Erythroblast (primary cell): Measurements from ENCODE around the gene CYTH1.
A peak's percentile ranks its signal among the peaks of the same experiment; 100 is the strongest.
"Not testable (repeated sequence)": the region's sequence is repeated elsewhere in the genome, so short reads cannot be mapped to it uniquely, and the experiment has no call there.

Experiments
- DNase-seq, 2 experiments: peaks; one replicate each; lab custom pipeline; 2025; lab: John Stamatoyannopoulos, UW
- GATA1 ChIP-seq: IDR thresholded peaks from 2 replicates; pipeline ENCODE4 v1.6.1; 2011; ENCODE audit warnings: low read depth, mild to moderate bottlenecking, control low read depth, low read length, moderate library complexity
- POLR2A ChIP-seq: IDR thresholded peaks from 2 replicates; pipeline ENCODE4 v1.6.1; 2011; ENCODE audit warnings: mild to moderate bottlenecking, low read length

CYTH1 gene

DNA sequence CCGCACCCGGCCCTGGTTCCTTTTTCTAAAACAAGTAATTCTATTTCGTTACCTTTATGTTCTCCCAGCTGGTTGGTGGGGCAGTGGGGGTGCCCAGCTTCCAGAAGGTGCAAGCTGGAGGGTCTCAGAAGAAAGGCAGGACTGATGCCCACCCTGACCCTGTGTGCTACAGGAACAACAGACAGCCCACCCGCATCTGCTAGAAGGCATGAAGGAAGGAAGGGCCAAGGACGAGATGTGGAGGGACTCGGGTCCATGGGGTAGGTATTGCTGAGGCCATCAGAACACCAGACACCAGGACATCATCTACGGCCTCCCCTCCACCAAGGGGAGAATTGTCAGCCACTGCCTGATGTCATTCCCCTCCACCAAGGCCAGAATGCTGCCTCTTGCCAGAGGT lies 6.4 kb upstream of the CYTH1 start:
- no peak for DNase-seq
- no peak for TF ChIP-seq GATA1
- no peak for TF ChIP-seq POLR2A

DNA sequence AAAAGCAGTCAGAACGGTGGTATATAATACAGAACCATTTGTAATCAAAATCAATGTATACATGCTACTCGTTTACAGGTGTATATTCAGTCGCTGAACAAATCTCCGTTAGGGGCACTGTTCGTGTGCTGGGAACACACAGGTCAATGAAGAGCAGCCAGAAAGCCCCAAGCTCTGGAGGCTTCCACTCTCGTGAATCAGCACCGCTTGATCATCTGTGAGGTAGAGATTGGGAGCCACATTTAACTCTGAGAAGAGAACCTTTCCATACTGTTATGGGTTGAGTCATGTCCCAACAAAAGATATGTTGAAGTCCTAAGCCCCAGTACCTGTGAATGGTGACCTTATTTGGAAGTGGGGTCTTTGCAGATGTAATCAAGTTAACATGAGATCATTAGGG lies 5.4 kb upstream of the CYTH1 start:
- no peak for TF ChIP-seq POLR2A
- no peak for TF ChIP-seq GATA1

DNA sequence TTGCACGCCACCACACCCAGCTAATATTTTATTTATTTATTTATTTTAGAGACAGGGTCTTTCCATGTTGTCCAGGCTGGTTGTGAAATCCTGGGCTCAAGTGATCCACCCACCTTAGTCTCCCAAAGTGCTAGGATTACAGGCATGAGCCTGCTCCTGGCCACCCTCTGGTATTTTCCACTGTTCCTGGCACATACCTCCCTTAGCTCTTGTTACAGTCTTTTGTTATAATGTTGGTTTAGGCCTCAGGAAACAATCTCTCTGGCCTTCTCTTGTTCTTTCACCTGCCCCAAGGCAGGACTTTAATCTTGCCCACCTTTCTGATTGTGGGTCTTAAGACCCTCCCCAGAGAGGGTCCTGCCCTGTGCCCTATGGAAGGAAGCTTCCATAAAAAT lies 3.6 kb upstream of the CYTH1 start:
- TF ChIP-seq GATA1 (no peak), POLR2A (no peak)
- no peak for DNase-seq

More for the DNA sequence above, 5.4 kb upstream of the CYTH1 start:
- DNase-seq = peak in 1 of 2 experiments; percentile 17

DNA sequence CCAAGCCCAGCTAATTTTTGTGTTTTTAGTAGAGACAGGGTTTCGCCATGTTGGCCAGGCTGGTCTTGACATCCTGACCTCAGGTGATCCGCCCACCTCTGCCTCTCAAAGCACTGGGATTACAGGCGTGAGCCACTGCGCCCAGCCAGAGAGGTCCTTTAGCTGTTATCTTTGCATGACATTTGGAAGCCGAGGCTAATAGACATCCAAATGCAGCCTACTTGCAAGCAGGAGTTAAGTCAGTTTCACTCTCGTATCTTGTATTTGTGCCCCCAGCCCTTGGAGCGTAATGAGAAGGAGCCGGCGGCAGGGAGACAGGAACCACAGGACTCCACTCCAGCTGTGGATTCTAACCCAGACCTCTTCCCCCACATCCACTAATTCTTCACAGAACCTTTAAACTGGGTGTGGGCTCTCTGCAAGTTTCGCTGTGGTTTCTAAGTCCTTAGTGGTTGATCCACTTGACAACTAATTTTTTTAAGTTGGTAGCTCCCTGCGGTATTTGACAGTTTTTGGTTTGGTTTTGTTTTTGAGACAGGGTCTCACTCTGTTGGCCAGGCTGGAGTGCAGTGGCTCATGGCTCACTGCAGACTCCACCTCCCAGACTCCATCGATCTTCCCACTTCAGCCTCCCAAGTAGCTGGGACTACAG lies 3.1 kb upstream of the CYTH1 start:
- TF ChIP-seq GATA1 (no peak), POLR2A (no peak)
- peak; percentile 55 to 70 for DNase-seq

DNA sequence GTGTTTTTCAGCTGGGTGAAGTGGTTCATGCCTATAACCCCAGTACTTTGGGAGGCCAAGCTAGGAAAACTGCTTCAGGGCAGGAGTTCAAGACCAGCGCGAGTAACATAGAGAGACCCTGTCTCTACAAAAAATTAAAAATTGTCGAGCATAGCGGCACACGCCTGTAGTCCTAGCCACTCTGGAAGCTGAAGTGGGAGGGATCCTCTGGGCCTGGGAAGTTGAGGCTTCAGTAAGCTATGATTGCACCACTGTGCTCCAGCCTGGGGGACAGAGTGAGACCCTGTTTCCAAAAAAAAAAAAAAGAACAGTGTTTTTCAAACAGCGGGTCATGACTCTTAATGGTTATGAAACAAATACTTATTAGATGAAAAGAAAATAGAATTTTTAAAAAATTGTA lies 2.3 kb upstream of the CYTH1 start:
- TF ChIP-seq POLR2A (no peak), GATA1 (no peak)
- DNase-seq = no peak

DNA sequence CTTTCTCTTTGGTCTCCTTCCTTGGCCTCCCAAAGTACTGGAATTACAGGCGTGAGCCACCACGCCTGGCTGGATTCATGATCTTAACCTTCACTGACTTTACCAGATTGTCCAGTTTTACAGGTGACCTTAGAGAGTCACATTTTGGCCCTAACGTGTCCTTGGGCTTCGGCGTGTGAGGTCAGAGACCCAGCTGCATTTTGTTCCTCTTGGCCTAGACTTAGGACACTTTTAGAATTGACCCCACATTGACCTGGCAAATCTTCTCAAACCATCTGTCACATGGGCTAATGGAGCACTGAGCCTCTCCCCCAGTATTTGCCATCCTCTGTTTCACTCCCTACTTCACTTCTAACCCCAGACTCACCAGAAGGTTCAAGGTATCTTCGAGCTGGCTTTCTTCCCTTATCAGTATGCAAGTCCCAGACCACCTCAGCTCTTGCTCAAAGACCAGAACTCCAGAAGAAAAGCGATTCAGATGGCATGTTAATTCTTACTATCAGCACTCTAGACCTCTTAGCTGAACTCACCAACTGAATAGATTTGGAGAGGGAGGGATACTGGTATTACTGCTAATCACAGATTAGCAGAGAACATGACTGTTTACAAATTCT lies 1.7 kb upstream of the CYTH1 start:
- DNase-seq = peak; percentile 57 to 83
- no peak for TF ChIP-seq GATA1
- TF ChIP-seq POLR2A = no peak

DNA sequence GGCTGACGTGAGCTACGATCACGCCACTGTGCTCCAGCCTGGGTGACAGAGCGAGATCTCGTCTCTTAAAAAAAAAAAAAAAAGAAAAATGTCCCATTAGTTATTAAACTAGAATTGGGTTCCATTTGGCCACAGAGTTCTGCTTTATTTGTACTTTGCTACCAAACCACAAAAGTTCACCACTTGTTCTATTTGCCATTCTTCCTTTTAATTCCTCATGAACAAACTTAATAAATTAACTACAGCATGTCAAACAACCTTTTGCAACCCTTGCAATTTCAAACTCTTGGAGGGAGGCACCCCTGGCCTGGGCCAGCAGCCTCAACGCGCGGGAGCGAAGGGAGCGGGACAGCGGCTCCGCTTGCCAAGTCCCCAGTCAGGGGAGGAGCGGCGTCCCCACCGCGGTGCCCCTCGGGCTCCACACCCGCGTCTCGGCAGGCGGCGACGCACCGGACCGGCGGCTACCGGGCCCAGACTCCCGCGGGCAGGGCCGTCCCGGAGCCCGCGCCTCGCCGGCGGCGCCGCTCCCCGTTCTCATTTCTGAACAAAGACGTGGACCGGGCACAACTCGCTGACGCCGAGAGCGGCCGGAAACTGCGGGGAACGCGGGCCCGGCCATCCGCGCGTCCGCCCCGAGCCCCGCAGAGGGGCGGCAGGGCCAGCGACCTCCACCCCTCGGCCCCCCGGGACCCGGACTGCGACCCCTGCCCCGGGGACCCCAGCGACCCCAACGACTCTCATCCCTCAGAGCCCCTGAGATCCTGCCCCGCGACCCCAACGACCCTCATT lies 775 bp downstream of the CYTH1 start:
- DNase-seq = peak; percentile 66 to 75
- TF ChIP-seq GATA1 = no peak
- no peak for TF ChIP-seq POLR2A

DNA sequence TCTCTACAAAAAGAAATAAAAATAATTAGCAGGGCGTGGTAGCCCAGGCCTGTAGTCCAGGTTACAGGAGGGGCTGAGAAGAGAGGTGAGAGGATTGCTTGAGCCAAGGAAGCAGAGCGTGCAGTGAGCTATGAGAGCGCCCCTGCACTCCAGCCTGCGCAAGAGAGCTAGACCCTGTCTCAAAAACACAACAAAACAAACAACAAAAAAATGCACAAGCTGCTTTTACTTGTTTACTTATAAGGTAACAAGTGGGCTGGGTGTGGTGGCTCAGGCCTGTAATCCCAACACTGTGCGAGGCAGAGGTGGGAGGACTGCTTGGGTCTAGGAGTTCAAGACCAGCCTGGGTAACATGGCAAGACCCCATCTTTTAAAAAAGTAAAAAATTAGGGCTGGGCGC lies 1.7 kb downstream of the CYTH1 start:
- DNase-seq = no peak
- TF ChIP-seq POLR2A = no peak
- TF ChIP-seq GATA1 = no peak

DNA sequence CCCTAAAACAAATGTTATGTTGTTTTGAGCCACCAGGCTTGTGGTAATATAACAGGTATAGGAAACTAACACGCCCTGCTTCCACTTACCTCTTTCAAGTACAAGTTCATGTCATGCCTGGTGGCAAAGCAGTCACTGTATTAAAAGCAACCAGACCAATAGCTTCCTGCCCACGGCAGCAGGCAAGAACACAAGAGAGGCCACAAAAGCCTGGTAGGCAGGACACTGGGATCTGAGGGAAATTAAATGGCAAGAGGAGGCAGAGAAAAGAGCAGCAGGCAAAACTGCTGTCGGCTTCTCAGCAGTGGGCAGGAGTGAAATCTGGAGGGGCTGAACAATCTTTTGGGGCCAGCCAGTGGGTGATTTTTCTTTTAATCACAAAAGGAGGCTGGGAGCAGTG lies 2.2 kb downstream of the CYTH1 start:
- no peak for TF ChIP-seq GATA1
- TF ChIP-seq POLR2A = no peak
- peak in 1 of 2 experiments; percentile 18 for DNase-seq

DNA sequence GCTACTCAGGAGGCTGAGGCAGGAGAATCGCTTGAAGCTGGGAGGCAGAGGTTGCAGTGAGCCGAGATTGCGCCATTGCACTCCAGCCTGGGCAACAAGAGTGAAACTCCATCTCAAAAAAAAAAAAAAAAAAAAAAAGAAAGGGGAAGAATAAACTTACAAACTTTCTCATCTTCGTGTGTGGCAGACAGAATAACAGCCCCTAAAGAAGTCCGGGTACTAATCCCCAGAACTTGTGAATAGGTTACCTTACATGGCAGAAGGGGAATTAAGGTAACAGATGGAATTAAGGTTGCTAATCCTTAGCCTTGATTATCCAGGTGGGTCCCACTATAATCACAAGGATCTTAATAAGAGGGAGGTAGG lies 2.8 kb downstream of the CYTH1 start:
- not testable (repeated sequence) for DNase-seq

DNA sequence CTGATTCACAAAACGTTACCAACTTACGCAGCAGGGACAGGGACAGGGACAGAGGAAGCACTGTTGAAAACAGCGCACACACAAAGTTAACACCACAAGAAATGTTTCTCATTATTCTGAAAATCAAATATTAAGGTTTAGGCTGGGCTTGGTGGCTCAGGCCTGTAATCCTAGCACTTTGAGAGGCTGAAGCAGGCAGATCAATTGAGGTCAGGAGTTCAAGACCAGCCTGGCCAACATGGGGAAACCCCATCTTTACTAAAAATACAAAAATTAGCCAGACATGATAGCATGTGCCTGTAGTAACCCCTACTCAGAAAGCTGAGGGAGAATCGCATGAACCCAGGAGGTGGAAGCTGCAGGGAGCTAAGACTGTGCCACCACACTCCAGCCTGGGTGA lies 4.2 kb downstream of the CYTH1 start:
- no peak for DNase-seq
- TF ChIP-seq POLR2A (no peak), GATA1 (no peak)

DNA sequence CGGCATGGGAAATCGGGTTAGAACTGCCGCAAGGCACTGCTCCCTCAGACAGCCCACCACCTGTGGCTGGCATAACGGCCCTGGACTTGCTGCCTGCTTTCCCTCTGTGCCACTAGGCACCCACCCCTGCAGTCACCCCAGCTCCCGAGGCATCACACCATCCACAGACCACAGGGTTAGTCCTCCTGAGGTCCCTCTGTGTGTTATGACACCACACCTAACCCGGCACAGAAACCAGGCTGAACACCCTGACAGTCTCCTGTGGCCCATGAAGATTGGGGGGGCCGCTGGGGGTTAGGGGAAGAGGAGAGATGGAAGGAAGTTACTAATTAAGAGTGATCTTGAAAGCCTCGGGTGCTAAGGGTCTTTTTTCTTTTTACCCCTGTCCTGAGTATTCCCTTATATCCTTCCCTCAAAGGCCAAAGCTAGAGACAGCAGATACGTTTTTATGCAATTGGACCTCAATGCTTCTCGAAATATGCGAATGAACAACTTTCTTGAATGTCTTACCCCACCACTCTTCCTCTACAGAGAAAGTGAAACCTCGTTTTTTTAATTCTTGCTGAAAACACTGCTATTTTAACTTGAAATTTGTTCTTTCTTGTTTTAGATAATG lies 7.0 kb downstream of the CYTH1 start:
- TF ChIP-seq POLR2A (no peak), GATA1 (no peak)
- peak in 1 of 2 experiments; percentile 26 for DNase-seq

DNA sequence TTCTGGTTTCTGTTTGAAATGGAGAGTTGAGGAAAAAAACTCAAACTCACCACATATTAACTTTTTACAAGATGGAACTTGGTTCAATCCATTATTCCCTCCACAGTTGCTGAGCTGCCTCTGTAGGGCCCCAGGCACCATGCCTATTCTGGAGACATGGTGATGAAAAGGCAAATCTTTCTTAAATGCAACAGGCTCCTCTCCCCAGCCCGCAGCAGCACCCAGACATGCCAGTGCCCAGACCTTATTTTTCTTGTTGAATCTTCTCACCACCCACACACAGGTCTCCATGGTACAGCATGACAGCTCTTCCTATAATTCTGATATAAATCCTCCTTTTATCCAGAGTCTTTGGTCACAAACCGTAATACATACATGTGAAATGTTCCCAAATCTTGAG lies 7.6 kb downstream of the CYTH1 start:
- DNase-seq = no peak

DNA sequence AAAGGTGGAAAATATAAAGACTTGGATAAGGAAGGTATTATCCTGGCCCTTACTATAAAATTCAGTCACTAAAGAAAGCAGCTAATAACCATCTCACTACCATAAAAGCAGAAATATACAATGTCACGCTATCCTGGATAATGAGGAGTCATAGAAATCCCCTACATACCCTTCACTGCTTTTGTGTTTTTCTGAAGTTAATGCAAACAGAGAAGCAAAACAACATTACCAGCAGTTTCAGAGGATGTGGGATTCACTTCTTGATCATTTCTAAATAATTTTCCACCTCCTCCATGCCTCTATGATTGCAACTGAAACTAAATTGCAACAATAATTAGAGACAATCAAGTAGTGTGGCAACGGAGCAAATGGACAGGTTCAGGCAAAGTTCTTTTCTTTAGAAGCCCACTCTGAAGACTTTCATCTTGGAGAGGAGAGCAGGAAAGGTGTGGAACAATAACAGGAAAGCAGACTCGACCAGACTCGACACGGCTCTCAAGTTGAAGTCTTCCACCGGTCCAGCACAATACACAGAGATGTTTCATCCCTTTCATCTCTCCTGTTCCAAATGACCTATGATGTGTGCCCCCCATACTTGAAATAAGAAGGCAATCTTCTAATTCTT lies 10.2 kb downstream of the CYTH1 start:
- DNase-seq = no peak

More for the DNA sequence above, 7.6 kb downstream of the CYTH1 start:
- TF ChIP-seq GATA1 = no peak
- TF ChIP-seq POLR2A = no peak

More for the DNA sequence above, 10.2 kb downstream of the CYTH1 start:
- no peak for TF ChIP-seq POLR2A
- no peak for TF ChIP-seq GATA1
